GM12864 (cell line): ENCODE results near the gene GOLGA5.
A peak's percentile ranks its signal among the peaks of the same experiment; 100 is the strongest.

ENCODE experiments used
- DNase-seq: peaks from one replicate; pipeline ENCODE4 v3.0.0-alpha.2; 2011; ENCODE audit warnings: low read depth
- H3K4me3 ChIP-seq: 2 replicates; pipeline ENCODE4 v1.5.1; 2011; ENCODE audit warnings: mild to moderate bottlenecking, low read depth, low read length, control low read depth
- CTCF ChIP-seq: IDR thresholded peaks from 2 replicates; pipeline ENCODE4 v1.5.1; 2011; ENCODE audit warnings: low read depth, mild to moderate bottlenecking, moderate library complexity, low read length, control low read depth, inconsistent platforms; ENCODE audit errors: missing control alignments

GOLGA5 gene

GRCh38 chr14:92832137-92832700 is 38.1 kb downstream of the GOLGA5 start:
- TF ChIP-seq CTCF, result no peak
- H3K4me3 ChIP-seq, result no peak overlapping the region
- DNase-seq, result no peak

DNA sequence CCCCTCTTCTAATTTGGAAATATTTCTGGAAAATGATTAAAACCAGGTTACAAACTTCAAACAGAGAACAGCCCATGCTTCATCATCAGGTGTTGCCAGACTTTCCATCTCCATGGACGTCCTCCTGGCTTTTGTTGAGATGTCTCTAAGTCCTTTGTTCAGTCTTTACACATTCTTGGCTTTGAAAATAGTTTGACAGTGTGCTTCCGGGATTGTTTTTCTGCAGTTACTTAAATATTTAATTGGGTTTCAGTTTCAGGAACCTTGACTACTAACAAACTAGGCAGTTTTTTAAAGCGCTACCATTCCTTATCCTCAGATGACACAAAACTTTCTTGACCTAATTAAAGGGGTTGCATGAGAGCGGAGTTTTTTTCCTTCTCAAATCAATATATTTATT is 47.8 kb downstream of the GOLGA5 start:
- DNase-seq, result no peak
- no peak for TF ChIP-seq CTCF
- H3K4me3 ChIP-seq, result no peak overlapping the region

DNA sequence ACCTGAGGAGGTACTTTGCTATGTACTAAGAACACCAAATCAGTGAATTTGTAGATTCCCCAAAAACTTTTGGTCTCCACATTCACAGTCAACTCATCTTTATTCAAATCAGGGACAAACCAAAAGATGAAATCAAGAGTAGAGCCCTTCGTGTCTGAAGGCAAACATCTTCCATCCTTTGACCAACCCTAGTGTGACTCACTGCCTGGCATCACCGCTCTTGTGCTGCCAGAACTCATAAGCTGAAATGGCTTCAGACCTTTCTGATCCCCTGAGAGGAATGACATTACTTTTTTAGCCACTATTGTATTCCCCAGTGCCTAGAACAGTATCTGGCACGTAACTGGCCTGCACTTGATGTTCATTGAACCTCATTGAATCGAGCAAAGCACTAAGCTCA is 50.1 kb downstream of the GOLGA5 start:
- no peak for DNase-seq

DNA sequence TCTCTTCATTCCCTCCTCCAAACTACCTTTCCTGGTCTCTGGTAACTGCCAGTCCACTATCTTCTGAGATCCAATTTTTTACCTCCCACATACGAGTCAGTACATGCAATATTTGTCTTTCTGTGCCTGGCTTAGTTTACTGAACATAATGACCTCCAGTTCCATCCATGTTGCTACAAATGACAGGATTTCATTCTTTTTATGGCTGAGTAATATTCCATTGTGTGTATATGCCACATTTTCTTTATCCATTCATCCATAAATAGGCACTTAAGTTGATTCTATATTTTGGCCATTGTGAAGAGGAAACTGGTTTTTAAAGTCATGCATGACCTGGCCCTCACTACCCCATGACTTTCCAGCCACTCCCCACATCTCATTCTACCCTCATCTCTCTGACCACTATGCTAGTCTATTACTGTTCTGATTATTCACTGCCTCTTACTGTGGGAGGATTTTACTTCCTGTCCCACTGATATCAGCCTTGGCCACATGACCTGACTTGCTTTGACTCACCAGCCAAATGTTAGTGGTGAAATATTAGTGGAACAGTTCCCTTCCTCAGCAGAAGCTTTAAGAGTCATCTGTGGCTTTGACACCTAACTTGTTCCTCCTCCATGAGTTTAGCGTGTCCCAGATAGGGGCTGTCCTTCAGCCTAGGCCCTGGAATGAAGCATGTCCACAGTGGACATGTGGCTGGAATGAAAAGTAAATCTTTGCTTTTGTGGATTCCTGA is 52.2 kb downstream of the GOLGA5 start:
- TF ChIP-seq CTCF, result no peak
- peak; percentile 52 for DNase-seq
- no peak overlapping the region for H3K4me3 ChIP-seq

More for the DNA sequence above, 50.1 kb downstream of the GOLGA5 start:
- TF ChIP-seq CTCF, result no peak
- H3K4me3 ChIP-seq, result no peak overlapping the region

DNA sequence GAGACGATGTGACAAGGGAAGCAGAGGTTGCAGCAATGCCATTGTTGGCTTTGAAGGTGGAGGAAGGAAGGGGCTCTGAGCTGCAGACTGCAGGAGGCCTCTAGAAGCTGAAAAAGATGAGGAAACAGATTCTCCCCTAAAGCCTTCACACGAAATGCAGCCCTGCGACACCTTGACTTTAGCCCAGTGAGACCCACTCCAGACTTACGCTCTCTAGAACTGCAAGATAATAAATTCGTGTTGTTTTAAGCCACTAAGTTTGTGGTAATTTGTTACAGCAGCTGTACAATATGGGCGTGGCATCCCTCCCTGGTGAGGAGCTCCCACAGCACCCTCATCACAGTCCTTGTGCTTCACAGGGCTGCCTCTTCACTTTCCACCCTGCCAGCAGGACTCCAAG is 53.2 kb downstream of the GOLGA5 start:
- DNase-seq, result no peak
- no peak overlapping the region for H3K4me3 ChIP-seq
- TF ChIP-seq CTCF, result no peak

DNA sequence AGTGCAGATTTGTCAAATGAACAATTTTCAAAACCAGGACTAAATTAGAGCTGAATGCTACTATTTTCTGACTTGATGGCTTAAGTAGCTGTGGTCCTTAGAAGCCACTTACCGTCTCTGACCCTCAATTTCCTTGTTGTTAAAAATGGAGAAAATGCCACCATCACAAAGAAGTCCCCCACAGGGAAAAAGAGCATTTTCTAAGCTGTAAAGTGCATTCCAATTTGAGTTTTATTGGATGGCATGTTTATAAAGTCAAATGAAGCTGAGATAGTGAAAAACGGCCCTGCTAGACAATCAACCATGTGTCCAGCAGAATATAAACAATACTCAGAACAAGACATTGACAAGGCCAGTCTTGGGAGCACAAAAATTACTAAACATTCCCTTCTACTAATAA is 53.6 kb downstream of the GOLGA5 start:
- no peak overlapping the region for H3K4me3 ChIP-seq
- no peak for TF ChIP-seq CTCF
- no peak for DNase-seq

DNA sequence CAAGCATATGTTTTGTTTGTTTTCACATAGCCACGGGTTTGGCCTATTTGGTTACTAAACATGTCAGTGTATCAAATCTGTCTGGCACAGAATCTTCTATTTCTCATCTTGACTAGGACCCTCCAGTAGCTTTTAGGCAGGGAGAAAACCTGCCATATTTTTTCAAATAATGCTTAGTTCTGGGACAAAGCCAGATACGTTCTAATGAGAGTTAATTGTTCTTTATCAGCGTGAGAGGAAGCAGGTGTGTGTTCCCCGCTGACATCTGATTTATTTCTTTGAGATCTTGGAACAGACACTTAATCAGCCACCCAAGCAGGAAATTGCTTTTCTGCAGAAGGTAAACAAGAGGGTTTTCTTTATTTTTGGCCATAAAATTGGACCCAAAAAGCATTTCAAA is 54.8 kb downstream of the GOLGA5 start:
- DNase-seq, result no peak
- no peak for TF ChIP-seq CTCF
- no peak overlapping the region for H3K4me3 ChIP-seq
